ENCODE data around the gene C1QL2.

Gene C1QL2

DNA sequence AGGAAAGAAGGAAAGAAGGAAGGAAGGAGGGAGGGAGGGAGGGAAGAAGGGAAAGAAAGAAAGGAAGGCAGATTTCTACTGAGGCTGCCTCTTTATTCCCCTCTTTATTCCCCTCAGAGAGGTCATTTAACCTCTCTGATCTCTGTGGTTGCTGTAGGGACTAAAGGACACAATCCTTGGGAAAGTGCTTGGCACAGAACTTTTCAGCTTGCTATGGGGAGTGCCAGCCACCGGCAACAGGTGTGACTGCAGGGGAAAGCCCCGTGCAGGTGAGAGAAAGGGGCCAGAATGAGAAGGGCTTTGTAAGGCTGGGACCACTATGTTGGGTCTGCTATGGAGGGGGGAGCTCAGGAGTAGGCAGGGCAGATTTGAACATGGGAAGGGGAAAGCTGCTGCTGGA, 37.3 kb upstream of the C1QL2 start:
- TF ChIP-seq USF1 (IDR thresholded peaks at IDR 0.05) (no peak), TEAD4 (IDR thresholded peaks at IDR 0.05) (no peak), CEBPB (IDR thresholded peaks at IDR 0.05) (no peak), RAD21 (IDR thresholded peaks at IDR 0.05; ENCODE audit: low read depth) (no peak), ZBTB7A (IDR thresholded peaks at IDR 0.05; ENCODE audit: low read depth) (no peak), CREB1 (IDR thresholded peaks at IDR 0.05; ENCODE audit: low read depth) (no peak)

- TF ChIP-seq, protein P1, sequence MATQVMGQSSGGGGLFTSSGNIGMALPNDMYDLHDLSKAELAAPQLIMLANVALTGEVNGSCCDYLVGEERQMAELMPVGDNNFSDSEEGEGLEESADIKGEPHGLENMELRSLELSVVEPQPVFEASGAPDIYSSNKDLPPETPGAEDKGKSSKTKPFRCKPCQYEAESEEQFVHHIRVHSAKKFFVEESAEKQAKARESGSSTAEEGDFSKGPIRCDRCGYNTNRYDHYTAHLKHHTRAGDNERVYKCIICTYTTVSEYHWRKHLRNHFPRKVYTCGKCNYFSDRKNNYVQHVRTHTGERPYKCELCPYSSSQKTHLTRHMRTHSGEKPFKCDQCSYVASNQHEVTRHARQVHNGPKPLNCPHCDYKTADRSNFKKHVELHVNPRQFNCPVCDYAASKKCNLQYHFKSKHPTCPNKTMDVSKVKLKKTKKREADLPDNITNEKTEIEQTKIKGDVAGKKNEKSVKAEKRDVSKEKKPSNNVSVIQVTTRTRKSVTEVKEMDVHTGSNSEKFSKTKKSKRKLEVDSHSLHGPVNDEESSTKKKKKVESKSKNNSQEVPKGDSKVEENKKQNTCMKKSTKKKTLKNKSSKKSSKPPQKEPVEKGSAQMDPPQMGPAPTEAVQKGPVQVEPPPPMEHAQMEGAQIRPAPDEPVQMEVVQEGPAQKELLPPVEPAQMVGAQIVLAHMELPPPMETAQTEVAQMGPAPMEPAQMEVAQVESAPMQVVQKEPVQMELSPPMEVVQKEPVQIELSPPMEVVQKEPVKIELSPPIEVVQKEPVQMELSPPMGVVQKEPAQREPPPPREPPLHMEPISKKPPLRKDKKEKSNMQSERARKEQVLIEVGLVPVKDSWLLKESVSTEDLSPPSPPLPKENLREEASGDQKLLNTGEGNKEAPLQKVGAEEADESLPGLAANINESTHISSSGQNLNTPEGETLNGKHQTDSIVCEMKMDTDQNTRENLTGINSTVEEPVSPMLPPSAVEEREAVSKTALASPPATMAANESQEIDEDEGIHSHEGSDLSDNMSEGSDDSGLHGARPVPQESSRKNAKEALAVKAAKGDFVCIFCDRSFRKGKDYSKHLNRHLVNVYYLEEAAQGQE (IDR thresholded peaks at IDR 0.05; ENCODE audit: low read depth) = no peak
- no peak for TF ChIP-seq FOXM1 (IDR thresholded peaks at IDR 0.05; ENCODE audit: borderline replicate concordance, low read depth)
- no peak for TF ChIP-seq YY1 (IDR thresholded peaks at IDR 0.05; ENCODE audit: low read depth)
- no peak for TF ChIP-seq EGR1 (IDR thresholded peaks at IDR 0.05)
- no peak for TF ChIP-seq TEAD4 (IDR thresholded peaks at IDR 0.05)
- TF ChIP-seq ZBTB7A (IDR thresholded peaks at IDR 0.05; ENCODE audit: low read depth) = no peak
- TF ChIP-seq RAD21 (IDR thresholded peaks at IDR 0.05; ENCODE audit: low read depth) = no peak
- no peak for TF ChIP-seq NFIC (IDR thresholded peaks at IDR 0.05)
Measured at GRCh38 chr2:119195001-119195400, 36.5 kb upstream of the C1QL2 start.

DNA sequence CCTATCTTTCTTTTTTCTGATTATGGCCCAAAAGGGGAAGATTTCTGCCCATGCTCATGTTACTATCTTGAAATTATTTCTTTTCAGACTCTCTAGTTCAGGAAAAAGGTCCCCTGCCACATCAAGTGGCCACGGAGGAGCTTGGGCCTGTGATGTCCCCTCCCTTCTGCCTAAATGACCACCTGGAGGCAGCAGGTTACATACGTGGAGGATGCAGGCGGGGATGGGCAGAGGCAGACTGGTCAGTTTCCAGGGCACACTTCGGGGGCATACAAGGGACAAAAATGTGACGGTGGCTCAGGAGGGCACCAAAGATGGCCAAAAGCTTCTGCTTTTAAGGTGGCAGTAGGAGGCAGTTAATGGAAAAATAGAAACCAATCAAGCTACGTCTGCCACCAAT, 34.3 kb upstream of the C1QL2 start:
- no peak for TF ChIP-seq TAF1 (IDR thresholded peaks at IDR 0.05; ENCODE audit: low read depth)

- TF ChIP-seq RAD21 (IDR thresholded peaks at IDR 0.05; ENCODE audit: low read depth) (no peak), ZBTB7A (IDR thresholded peaks at IDR 0.05; ENCODE audit: low read depth) (no peak), CEBPB (IDR thresholded peaks at IDR 0.05) (no peak), FOXM1 (IDR thresholded peaks at IDR 0.05; ENCODE audit: borderline replicate concordance, low read depth) (no peak), YY1 (IDR thresholded peaks at IDR 0.05; ENCODE audit: low read depth) (no peak), EP300 (IDR thresholded peaks at IDR 0.05; ENCODE audit: borderline replicate concordance) (no peak), NFIC (IDR thresholded peaks at IDR 0.05) (no peak), TCF12 (IDR thresholded peaks at IDR 0.05; ENCODE audit: low read depth) (no peak), TEAD4 (IDR thresholded peaks at IDR 0.05) (no peak), MAX (IDR thresholded peaks at IDR 0.05) (no peak), TAF1 (IDR thresholded peaks at IDR 0.05; ENCODE audit: low read depth) (no peak), CREB1 (IDR thresholded peaks at IDR 0.05; ENCODE audit: low read depth) (no peak)
- TF ChIP-seq, protein P1 (IDR thresholded peaks at IDR 0.05; ENCODE audit: low read depth) = no peak
Measured at GRCh38 chr2:119190321-119191111, 32.0 kb upstream of the C1QL2 start.

DNA sequence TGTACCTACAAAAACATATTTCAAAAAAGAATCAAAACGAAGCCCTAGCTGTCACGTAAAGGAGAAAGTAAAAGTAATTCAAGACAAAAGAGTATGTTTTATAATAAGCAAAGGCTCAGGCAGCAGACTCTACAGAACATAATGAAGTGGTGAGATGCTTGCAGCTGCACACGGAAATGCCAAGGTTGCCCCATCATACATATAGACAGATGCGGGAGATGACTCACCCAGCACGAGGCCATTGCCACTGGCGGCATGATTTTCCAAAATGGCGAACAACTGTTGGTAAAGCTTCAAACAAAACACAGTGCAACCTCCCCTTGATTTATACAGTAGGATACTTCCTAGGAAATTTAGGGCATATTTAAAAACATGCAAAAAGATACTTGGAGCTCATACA, 26.0 kb upstream of the C1QL2 start:
- TF ChIP-seq CEBPB (IDR thresholded peaks at IDR 0.05) (no peak), CREB1 (IDR thresholded peaks at IDR 0.05; ENCODE audit: low read depth) (no peak), TAF1 (IDR thresholded peaks at IDR 0.05; ENCODE audit: low read depth) (no peak), ZBTB7A (IDR thresholded peaks at IDR 0.05; ENCODE audit: low read depth) (no peak), MAX (IDR thresholded peaks at IDR 0.05) (no peak)

DNA sequence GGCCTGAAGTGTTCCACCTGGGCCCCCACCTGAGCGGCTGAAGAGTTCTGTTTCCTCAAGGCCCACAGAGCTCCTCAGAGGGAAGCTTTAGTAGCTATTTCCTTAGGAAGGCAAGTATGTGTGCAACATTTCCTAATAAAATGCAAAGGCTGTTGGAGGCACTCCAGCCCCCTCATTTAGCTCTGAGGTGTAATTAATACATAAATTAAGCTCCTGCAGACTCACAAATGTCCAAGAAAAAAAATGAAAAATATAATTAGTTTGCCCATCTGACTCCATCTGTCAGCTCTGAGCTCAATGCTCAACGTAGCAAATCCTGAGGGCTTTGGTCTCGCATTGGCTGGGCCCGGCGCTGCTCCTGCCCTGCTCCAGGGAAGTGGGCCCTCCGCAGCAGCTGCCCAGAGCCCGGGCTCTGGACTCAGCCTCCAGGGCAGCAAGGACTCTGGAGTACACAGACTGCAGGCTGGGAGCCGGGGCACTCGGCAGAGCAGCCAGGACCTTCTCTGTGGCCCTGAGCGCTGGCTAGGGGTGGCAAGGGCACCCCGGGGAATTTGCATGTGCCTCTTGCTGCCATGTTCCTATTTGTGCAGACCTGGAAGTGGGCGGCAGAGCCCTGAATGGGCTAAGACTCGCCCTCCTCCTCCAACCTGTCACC, 23.4 kb upstream of the C1QL2 start:
- TF ChIP-seq EGR1 (IDR thresholded peaks at IDR 0.05) (no peak), EP300 (IDR thresholded peaks at IDR 0.05; ENCODE audit: borderline replicate concordance) (no peak), RAD21 (IDR thresholded peaks at IDR 0.05; ENCODE audit: low read depth) (no peak), NFIC (IDR thresholded peaks at IDR 0.05) (no peak), MAX (IDR thresholded peaks at IDR 0.05) (no peak), TAF1 (IDR thresholded peaks at IDR 0.05; ENCODE audit: low read depth) (no peak), YY1 (IDR thresholded peaks at IDR 0.05; ENCODE audit: low read depth) (no peak), TEAD4 (IDR thresholded peaks at IDR 0.05) (no peak), ZBTB7A (IDR thresholded peaks at IDR 0.05; ENCODE audit: low read depth) (no peak), TCF12 (IDR thresholded peaks at IDR 0.05; ENCODE audit: low read depth) (no peak), FOXM1 (IDR thresholded peaks at IDR 0.05; ENCODE audit: borderline replicate concordance, low read depth) (no peak), CREB1 (IDR thresholded peaks at IDR 0.05; ENCODE audit: low read depth) (no peak), CEBPB (IDR thresholded peaks at IDR 0.05) (no peak)
- TF ChIP-seq, protein P1 (IDR thresholded peaks at IDR 0.05; ENCODE audit: low read depth) = no peak

All from Ishikawa (cell line).